ENCODE data around the gene ZCCHC7. TPM values are rescaled to one million over a fixed set of nuclear protein-coding genes. Genes with fewer than 3 reads are reported as not detected.

ZCCHC7 gene
- total RNA-seq, 2 donors from 2014 or later: 21.2 to 22.7 TPM

DNA sequence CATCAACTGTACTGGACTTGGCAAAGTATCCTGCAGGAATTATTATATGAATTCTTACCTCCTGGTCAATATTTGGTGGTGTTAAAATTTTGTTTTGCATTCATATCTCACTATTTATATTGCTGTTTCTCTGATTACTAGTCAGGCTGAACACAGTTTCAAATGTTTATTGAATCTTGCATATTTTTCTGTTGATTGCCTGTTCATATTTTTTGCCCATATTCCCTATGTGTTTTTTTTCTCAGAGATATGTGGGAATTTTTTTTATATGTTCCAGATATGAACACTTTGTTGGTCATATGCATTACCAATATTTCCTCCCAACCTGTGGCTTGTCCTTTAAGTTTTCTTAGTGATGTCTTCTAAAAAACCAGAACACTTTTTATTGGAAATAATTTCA lies 153.2 kb downstream of the ZCCHC7 start:
- Mint-ChIP-seq H3K27me3 (ENCODE audit: insufficient read depth) (no peaks in the 10 kb centered on the region), H3K36me3 (ENCODE audit: low read depth) (peaks cover 4% of the 10 kb centered on the region), H3K9me3 (peaks cover 8% of the 10 kb centered on the region), H3K27ac (no peak overlapping the region), H3K4me3 (no peak overlapping the region), H3K4me1 (no peaks in the 10 kb centered on the region)
- Histone ChIP-seq H3K4me3 (ENCODE audit: low read length) (no peak overlapping the region), H3K36me3 (ENCODE audit: control insufficient read depth, insufficient read depth, low read length) (no peaks in the 10 kb centered on the region), H3K27me3 (ENCODE audit: control insufficient read depth, insufficient read depth, low read length, poor library complexity, severe bottlenecking) (no peaks in the 10 kb centered on the region), H3K9ac (ENCODE audit: extremely low read depth, low read length, poor library complexity, severe bottlenecking) (no peak overlapping the region), H3K9me3 (ENCODE audit: control insufficient read depth, low read length) (no peaks in the 10 kb centered on the region), H3K27ac (ENCODE audit: low read depth, low read length) (no peak overlapping the region), H3K4me1 (ENCODE audit: control insufficient read depth, insufficient read depth, low read length) (no peaks in the 10 kb centered on the region)
- no peak for DNase-seq
- TF ChIP-seq, protein P1, sequence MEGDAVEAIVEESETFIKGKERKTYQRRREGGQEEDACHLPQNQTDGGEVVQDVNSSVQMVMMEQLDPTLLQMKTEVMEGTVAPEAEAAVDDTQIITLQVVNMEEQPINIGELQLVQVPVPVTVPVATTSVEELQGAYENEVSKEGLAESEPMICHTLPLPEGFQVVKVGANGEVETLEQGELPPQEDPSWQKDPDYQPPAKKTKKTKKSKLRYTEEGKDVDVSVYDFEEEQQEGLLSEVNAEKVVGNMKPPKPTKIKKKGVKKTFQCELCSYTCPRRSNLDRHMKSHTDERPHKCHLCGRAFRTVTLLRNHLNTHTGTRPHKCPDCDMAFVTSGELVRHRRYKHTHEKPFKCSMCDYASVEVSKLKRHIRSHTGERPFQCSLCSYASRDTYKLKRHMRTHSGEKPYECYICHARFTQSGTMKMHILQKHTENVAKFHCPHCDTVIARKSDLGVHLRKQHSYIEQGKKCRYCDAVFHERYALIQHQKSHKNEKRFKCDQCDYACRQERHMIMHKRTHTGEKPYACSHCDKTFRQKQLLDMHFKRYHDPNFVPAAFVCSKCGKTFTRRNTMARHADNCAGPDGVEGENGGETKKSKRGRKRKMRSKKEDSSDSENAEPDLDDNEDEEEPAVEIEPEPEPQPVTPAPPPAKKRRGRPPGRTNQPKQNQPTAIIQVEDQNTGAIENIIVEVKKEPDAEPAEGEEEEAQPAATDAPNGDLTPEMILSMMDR (conservative IDR thresholded peaks at IDR 0.05): no peak

DNA sequence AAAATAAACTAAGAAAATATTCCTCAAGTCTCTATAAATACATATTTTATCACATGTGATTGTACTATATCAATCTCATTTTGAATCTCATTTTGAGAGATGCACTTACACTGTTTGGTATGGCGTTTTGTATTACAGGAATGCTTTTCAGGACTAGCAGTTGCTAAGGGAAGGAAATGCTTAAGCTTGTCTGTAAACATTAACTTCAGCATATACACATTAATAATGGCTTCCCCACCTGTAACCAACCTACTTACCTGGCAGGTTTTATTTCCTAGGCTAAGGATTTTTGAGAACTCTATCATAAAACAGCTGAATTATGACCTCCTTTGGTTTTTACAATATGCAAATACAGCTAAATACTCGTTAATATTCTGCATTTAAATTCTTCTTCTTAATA lies 161.2 kb downstream of the ZCCHC7 start:
- H3K4me1 Mint-ChIP-seq: no peaks in the 10 kb centered on the region
- no peaks in the 10 kb centered on the region for H3K9me3 ChIP-seq (ENCODE audit: control insufficient read depth, low read length)
- H3K27me3 ChIP-seq (ENCODE audit: control insufficient read depth, insufficient read depth, low read length, poor library complexity, severe bottlenecking): no peaks in the 10 kb centered on the region
- no peaks in the 10 kb centered on the region for H3K4me1 ChIP-seq (ENCODE audit: control insufficient read depth, insufficient read depth, low read length)
- no peaks in the 10 kb centered on the region for H3K9me3 Mint-ChIP-seq
- no peaks in the 10 kb centered on the region for H3K36me3 ChIP-seq (ENCODE audit: control insufficient read depth, insufficient read depth, low read length)
- H3K4me3 ChIP-seq (ENCODE audit: low read length): no peak overlapping the region
- WGBS, 2 experiments (ENCODE audit: insufficient coverage in 1 of 2, insufficient read length in 1 of 2): 78 to 96% methylated on average over 2 of the region's 2 CpGs
- H3K27me3 Mint-ChIP-seq (ENCODE audit: insufficient read depth): no peaks in the 10 kb centered on the region
- no peak overlapping the region for H3K9ac ChIP-seq (ENCODE audit: extremely low read depth, low read length, poor library complexity, severe bottlenecking)
- no peak overlapping the region for H3K27ac ChIP-seq (ENCODE audit: low read depth, low read length)
- H3K27ac Mint-ChIP-seq: no peak overlapping the region
- DNase-seq: no peak
- H3K4me3 Mint-ChIP-seq: no peak overlapping the region
- TF ChIP-seq, protein P1 (conservative IDR thresholded peaks at IDR 0.05): no peak
- no peaks in the 10 kb centered on the region for H3K36me3 Mint-ChIP-seq (ENCODE audit: low read depth)

DNA sequence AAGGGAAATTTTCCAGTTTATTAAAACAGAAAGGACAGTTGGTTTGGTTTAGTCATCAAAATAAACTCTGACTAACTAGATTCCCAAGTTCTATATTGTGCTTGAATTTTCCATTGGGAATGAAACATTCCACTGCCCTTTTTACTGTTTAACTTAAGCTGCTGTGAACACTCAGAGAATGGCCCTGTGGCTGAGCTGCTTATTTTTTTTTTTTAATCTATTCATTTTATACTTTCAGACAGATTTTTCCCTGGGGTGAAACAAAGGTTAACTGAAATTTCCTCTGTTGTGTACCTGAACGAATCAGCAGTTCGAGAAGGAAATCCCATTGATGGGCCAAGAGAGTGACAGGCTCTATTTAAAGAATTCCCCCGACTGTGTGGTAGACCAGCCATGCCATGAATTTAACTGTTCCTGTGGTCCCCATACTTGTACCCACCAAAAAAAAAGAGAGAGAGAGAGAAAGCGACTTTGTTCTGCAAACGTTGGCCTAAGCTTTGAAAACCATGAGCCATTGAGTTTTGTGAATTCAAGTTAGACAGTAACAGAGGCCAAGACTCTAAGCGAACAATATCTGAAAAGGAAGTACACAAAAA lies 163.5 kb downstream of the ZCCHC7 start:
- H3K36me3 ChIP-seq (ENCODE audit: control insufficient read depth, insufficient read depth, low read length): no peaks in the 10 kb centered on the region
- H3K27me3 Mint-ChIP-seq (ENCODE audit: insufficient read depth): no peaks in the 10 kb centered on the region
- no peaks in the 10 kb centered on the region for H3K9me3 ChIP-seq (ENCODE audit: control insufficient read depth, low read length)
- no peak overlapping the region for H3K27ac Mint-ChIP-seq
- no peak overlapping the region for H3K27ac ChIP-seq (ENCODE audit: low read depth, low read length)
- TF ChIP-seq, protein P1 (conservative IDR thresholded peaks at IDR 0.05): no peak
- no peak overlapping the region for H3K4me3 ChIP-seq (ENCODE audit: low read length)
- DNase-seq: no peak
- H3K9ac ChIP-seq (ENCODE audit: extremely low read depth, low read length, poor library complexity, severe bottlenecking): no peak overlapping the region
- no peak overlapping the region for H3K4me3 Mint-ChIP-seq
- no peaks in the 10 kb centered on the region for H3K9me3 Mint-ChIP-seq
- 34 to 65% methylated on average over 5 to 6 of the region's 6 CpGs for WGBS, 2 experiments (ENCODE audit: insufficient coverage in 1 of 2, insufficient read length in 1 of 2)
- H3K4me1 ChIP-seq (ENCODE audit: control insufficient read depth, insufficient read depth, low read length): no peaks in the 10 kb centered on the region
- H3K27me3 ChIP-seq (ENCODE audit: control insufficient read depth, insufficient read depth, low read length, poor library complexity, severe bottlenecking): no peaks in the 10 kb centered on the region
- H3K4me1 Mint-ChIP-seq: no peaks in the 10 kb centered on the region
- H3K36me3 Mint-ChIP-seq (ENCODE audit: low read depth): no peaks in the 10 kb centered on the region

All from endodermal cell (in vitro differentiated cells).